Measurements from ENCODE around the gene CSF1. TPM values are rescaled to one million over a fixed set of nuclear protein-coding genes. Genes with fewer than 3 reads are reported as not detected.

CSF1 gene
- polyA plus RNA-seq, 3 donors, result 0.11 to 0.69 (median 0.38) TPM

DNA sequence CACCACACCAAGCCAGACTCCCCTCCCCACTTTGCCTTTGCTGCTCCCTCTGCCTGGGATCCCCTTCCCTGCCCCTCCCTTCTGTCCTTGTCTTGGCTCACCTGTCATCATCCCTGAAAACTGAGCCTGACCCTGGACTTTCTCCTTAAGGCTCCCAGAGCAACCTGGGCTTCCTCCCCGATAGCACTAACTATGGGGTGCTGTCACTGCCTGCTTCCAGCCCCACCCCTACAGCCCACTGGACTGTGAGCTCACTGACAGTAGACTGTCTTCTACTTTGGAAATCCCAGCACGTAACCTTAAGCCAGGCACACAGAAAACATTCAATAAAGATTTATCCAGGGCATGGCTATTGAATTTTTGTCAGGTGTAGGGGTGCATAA lies 9.5 kb upstream of the CSF1 start:
- TF ChIP-seq, protein P1, sequence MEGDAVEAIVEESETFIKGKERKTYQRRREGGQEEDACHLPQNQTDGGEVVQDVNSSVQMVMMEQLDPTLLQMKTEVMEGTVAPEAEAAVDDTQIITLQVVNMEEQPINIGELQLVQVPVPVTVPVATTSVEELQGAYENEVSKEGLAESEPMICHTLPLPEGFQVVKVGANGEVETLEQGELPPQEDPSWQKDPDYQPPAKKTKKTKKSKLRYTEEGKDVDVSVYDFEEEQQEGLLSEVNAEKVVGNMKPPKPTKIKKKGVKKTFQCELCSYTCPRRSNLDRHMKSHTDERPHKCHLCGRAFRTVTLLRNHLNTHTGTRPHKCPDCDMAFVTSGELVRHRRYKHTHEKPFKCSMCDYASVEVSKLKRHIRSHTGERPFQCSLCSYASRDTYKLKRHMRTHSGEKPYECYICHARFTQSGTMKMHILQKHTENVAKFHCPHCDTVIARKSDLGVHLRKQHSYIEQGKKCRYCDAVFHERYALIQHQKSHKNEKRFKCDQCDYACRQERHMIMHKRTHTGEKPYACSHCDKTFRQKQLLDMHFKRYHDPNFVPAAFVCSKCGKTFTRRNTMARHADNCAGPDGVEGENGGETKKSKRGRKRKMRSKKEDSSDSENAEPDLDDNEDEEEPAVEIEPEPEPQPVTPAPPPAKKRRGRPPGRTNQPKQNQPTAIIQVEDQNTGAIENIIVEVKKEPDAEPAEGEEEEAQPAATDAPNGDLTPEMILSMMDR (IDR thresholded peaks at IDR 0.05), result no peak
- H3K4me3 Mint-ChIP-seq, result no peak overlapping the region
- intact Hi-C loops (cut with micrococcal nuclease), result no loop called here

DNA sequence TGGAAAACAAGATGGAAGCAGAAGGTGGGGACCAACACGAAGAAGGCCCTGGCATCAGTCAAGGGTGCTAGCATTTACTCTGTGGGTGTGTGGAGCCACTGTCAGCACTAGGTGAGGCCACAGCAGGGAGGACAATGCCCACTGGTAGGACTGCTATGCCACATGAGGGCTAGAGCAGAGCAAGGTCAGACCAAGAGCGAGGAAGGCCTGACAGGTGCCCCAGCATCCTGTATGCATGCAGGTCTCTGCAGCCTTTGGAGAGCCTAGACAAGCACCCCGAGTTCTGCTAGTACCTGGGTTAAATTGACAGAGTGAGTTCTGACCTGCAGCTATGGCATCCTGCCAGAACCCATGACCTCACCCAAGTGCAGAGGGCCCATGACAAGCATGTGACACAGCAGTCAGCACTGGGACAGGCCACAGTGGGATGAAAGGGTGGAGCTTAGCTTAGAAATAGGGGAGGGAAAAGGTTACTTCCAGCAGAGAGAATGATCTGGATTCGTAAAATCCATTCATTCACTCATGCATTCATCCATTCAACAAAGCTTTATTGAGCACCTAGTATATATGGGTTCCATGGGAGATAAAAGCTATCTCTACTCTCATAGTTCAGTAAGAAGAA lies 9.0 kb upstream of the CSF1 start:
- H3K27ac ChIP-seq (ENCODE audit: low read depth in 1 of 2, low read length in 2 of 2), result no peak overlapping the region
- no peaks in the 10 kb centered on the region for H3K36me3 ChIP-seq (replicated peaks in 1 of 2; ENCODE audit: control insufficient read depth in 1 of 2, insufficient read depth in 2 of 2, low read length in 2 of 2)
- DNase-seq, result peak; percentile 56 to 77 (median 58)
- no peak overlapping the region for H3K4me3 ChIP-seq (replicated peaks in 1 of 3; ENCODE audit: low read depth in 2 of 3, low read length in 3 of 3)
- no peak overlapping the region for H3K4me3 Mint-ChIP-seq
- H3K27me3 ChIP-seq (ENCODE audit: control insufficient read depth in 2 of 2, insufficient read depth in 2 of 2, low read length in 2 of 2), result peaks cover 0 to 2% of the 10 kb centered on the region in 2 donors
- H3K9me3 Mint-ChIP-seq, result peaks cover 0 to 6% (median 1%) of the 10 kb centered on the region in 7 donors
- H4K20me1 ChIP-seq (ENCODE audit: insufficient read depth, low read length), result no peaks in the 10 kb centered on the region
- H3K27me3 Mint-ChIP-seq (ENCODE audit: low read depth in 3 of 3), result peaks cover 12 to 20% (median 13%) of the 10 kb centered on the region in 3 donors
- H3K27ac Mint-ChIP-seq, result peak overlapping the region in 5 of 7 donors; percentile 14 to 79 (median 61)
- peaks cover 4 to 28% of the 10 kb centered on the region in 2 donors for H3K36me3 Mint-ChIP-seq
- H3K4me1 ChIP-seq (ENCODE audit: control insufficient read depth in 1 of 2, insufficient read depth in 2 of 2, low read length in 2 of 2), result peaks cover 38 to 55% of the 10 kb centered on the region in 2 donors
- H3K9me3 ChIP-seq (replicated peaks in 1 of 2; ENCODE audit: control insufficient read depth in 1 of 2, insufficient read depth in 1 of 2, low read length in 2 of 2), result no peaks in the 10 kb centered on the region
- WGBS (ENCODE audit: insufficient coverage), result 90% methylated on average over 2 of the region's 4 CpGs
- TF ChIP-seq, protein P1 (IDR thresholded peaks at IDR 0.05), result no peak
- intact Hi-C loops (cut with micrococcal nuclease), result no loop called here
- no peak overlapping the region for H3K4me2 ChIP-seq (replicated peaks; ENCODE audit: extremely low read depth, low read length, poor library complexity, severe bottlenecking)
- H3K4me1 Mint-ChIP-seq, result peaks cover 49% of the 10 kb centered on the region
- no peak overlapping the region for H3K9ac ChIP-seq (ENCODE audit: insufficient read depth, low read length, poor library complexity, severe bottlenecking)
- H3K79me2 ChIP-seq (ENCODE audit: insufficient read depth, low read length), result no peaks in the 10 kb centered on the region
- no peak overlapping the region for H2AFZ ChIP-seq (ENCODE audit: insufficient read depth, low read depth, low read length, poor library complexity, severe bottlenecking)

More for the DNA sequence above, 9.5 kb upstream of the CSF1 start:
- Histone ChIP-seq H3K79me2 (ENCODE audit: insufficient read depth, low read length) (no peaks in the 10 kb centered on the region), H4K20me1 (ENCODE audit: insufficient read depth, low read length) (no peaks in the 10 kb centered on the region), H3K9ac (ENCODE audit: insufficient read depth, low read length, poor library complexity, severe bottlenecking) (no peak overlapping the region), H3K4me1 (ENCODE audit: control insufficient read depth in 1 of 2, insufficient read depth in 2 of 2, low read length in 2 of 2) (peaks cover 41 to 55% of the 10 kb centered on the region in 2 donors), H3K9me3 (replicated peaks in 1 of 2; ENCODE audit: control insufficient read depth in 1 of 2, insufficient read depth in 1 of 2, low read length in 2 of 2) (no peaks in the 10 kb centered on the region), H3K27ac (ENCODE audit: low read depth in 1 of 2, low read length in 2 of 2) (no peak overlapping the region), H3K27me3 (ENCODE audit: control insufficient read depth in 2 of 2, insufficient read depth in 2 of 2, low read length in 2 of 2) (no peaks in the 10 kb centered on the region), H3K36me3 (replicated peaks in 1 of 2; ENCODE audit: control insufficient read depth in 1 of 2, insufficient read depth in 2 of 2, low read length in 2 of 2) (no peaks in the 10 kb centered on the region), H3K4me2 (replicated peaks; ENCODE audit: extremely low read depth, low read length, poor library complexity, severe bottlenecking) (no peak overlapping the region), H3K4me3 (replicated peaks in 1 of 3; ENCODE audit: low read depth in 2 of 3, low read length in 3 of 3) (no peak overlapping the region), H2AFZ (ENCODE audit: insufficient read depth, low read depth, low read length, poor library complexity, severe bottlenecking) (no peak overlapping the region)
- H3K4me1 Mint-ChIP-seq, result peaks cover 44% of the 10 kb centered on the region
- H3K36me3 Mint-ChIP-seq, result peaks cover 6 to 27% of the 10 kb centered on the region in 2 donors
- H3K27ac Mint-ChIP-seq, result peak overlapping the region in 5 of 7 donors; percentile 46 to 87 (median 61)
- DNase-seq, result no peak
- peaks cover 12 to 19% (median 14%) of the 10 kb centered on the region in 3 donors for H3K27me3 Mint-ChIP-seq (ENCODE audit: low read depth in 3 of 3)
- peaks cover 0 to 6% (median 1%) of the 10 kb centered on the region in 7 donors for H3K9me3 Mint-ChIP-seq
- WGBS (ENCODE audit: insufficient coverage), result 100% methylated on average over 1 of the region's 2 CpGs

Data from CD14-positive monocyte (primary cell).